Measurements from ENCODE around the gene OR8J1. TPM values are rescaled to one million over a fixed set of nuclear protein-coding genes. Genes with fewer than 3 reads are reported as not detected.

Gene OR8J1
- total and polyA plus RNA-seq, 9 of the 15 experiments (the other 6 are each of a cell fraction or from before 2014, with no cell fraction given), result not detected

DNA sequence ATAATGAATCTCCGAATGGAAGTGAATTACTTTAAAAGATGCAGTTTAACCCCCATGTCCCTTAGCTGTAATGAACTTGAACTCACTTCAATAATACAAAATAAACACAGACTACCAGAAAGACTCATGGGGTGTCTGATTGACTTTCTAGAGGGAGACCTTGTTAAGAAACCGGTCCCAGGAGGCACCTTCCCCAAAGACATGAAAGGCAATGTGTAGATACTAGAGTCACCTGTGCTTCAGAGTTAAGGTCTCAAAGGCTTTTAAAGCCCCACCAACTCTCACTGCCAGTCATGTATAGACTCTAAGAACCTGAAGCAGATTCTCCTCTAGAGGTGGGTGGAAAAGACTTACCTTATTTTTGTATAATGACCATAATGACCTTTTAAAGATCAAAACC lies at the start of gene OR8J1 (continued):
- TF ChIP-seq, protein P1, sequence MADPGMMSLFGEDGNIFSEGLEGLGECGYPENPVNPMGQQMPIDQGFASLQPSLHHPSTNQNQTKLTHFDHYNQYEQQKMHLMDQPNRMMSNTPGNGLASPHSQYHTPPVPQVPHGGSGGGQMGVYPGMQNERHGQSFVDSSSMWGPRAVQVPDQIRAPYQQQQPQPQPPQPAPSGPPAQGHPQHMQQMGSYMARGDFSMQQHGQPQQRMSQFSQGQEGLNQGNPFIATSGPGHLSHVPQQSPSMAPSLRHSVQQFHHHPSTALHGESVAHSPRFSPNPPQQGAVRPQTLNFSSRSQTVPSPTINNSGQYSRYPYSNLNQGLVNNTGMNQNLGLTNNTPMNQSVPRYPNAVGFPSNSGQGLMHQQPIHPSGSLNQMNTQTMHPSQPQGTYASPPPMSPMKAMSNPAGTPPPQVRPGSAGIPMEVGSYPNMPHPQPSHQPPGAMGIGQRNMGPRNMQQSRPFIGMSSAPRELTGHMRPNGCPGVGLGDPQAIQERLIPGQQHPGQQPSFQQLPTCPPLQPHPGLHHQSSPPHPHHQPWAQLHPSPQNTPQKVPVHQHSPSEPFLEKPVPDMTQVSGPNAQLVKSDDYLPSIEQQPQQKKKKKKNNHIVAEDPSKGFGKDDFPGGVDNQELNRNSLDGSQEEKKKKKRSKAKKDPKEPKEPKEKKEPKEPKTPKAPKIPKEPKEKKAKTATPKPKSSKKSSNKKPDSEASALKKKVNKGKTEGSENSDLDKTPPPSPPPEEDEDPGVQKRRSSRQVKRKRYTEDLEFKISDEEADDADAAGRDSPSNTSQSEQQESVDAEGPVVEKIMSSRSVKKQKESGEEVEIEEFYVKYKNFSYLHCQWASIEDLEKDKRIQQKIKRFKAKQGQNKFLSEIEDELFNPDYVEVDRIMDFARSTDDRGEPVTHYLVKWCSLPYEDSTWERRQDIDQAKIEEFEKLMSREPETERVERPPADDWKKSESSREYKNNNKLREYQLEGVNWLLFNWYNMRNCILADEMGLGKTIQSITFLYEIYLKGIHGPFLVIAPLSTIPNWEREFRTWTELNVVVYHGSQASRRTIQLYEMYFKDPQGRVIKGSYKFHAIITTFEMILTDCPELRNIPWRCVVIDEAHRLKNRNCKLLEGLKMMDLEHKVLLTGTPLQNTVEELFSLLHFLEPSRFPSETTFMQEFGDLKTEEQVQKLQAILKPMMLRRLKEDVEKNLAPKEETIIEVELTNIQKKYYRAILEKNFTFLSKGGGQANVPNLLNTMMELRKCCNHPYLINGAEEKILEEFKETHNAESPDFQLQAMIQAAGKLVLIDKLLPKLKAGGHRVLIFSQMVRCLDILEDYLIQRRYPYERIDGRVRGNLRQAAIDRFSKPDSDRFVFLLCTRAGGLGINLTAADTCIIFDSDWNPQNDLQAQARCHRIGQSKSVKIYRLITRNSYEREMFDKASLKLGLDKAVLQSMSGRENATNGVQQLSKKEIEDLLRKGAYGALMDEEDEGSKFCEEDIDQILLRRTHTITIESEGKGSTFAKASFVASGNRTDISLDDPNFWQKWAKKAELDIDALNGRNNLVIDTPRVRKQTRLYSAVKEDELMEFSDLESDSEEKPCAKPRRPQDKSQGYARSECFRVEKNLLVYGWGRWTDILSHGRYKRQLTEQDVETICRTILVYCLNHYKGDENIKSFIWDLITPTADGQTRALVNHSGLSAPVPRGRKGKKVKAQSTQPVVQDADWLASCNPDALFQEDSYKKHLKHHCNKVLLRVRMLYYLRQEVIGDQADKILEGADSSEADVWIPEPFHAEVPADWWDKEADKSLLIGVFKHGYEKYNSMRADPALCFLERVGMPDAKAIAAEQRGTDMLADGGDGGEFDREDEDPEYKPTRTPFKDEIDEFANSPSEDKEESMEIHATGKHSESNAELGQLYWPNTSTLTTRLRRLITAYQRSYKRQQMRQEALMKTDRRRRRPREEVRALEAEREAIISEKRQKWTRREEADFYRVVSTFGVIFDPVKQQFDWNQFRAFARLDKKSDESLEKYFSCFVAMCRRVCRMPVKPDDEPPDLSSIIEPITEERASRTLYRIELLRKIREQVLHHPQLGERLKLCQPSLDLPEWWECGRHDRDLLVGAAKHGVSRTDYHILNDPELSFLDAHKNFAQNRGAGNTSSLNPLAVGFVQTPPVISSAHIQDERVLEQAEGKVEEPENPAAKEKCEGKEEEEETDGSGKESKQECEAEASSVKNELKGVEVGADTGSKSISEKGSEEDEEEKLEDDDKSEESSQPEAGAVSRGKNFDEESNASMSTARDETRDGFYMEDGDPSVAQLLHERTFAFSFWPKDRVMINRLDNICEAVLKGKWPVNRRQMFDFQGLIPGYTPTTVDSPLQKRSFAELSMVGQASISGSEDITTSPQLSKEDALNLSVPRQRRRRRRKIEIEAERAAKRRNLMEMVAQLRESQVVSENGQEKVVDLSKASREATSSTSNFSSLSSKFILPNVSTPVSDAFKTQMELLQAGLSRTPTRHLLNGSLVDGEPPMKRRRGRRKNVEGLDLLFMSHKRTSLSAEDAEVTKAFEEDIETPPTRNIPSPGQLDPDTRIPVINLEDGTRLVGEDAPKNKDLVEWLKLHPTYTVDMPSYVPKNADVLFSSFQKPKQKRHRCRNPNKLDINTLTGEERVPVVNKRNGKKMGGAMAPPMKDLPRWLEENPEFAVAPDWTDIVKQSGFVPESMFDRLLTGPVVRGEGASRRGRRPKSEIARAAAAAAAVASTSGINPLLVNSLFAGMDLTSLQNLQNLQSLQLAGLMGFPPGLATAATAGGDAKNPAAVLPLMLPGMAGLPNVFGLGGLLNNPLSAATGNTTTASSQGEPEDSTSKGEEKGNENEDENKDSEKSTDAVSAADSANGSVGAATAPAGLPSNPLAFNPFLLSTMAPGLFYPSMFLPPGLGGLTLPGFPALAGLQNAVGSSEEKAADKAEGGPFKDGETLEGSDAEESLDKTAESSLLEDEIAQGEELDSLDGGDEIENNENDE (IDR thresholded peaks at IDR 0.05; ENCODE audit: low read depth, low read length), result no peak
- TF ChIP-seq EHMT2 (IDR thresholded peaks at IDR 0.05) (no peak), ZNF175 (CRISPR knock-in tag; IDR thresholded peaks at IDR 0.05; ENCODE audit: low read depth) (no peak), ARNT (IDR thresholded peaks at IDR 0.05) (no peak), CEBPG (CRISPR knock-in tag; IDR thresholded peaks at IDR 0.05) (no peak), CEBPG (tag; conservative IDR thresholded peaks at IDR 0.05 in 1 of 2, IDR thresholded peaks at IDR 0.05 in 1 of 2) (no peak), ZNF77 (CRISPR knock-in tag; IDR thresholded peaks at IDR 0.05) (no peak), ZFP30 (CRISPR knock-in tag; IDR thresholded peaks at IDR 0.05; ENCODE audit: borderline replicate concordance) (no peak), SUPT5H (IDR thresholded peaks at IDR 0.05) (no peak)
- TF ChIP-seq, protein P2, sequence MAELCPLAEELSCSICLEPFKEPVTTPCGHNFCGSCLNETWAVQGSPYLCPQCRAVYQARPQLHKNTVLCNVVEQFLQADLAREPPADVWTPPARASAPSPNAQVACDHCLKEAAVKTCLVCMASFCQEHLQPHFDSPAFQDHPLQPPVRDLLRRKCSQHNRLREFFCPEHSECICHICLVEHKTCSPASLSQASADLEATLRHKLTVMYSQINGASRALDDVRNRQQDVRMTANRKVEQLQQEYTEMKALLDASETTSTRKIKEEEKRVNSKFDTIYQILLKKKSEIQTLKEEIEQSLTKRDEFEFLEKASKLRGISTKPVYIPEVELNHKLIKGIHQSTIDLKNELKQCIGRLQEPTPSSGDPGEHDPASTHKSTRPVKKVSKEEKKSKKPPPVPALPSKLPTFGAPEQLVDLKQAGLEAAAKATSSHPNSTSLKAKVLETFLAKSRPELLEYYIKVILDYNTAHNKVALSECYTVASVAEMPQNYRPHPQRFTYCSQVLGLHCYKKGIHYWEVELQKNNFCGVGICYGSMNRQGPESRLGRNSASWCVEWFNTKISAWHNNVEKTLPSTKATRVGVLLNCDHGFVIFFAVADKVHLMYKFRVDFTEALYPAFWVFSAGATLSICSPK (IDR thresholded peaks at IDR 0.05; ENCODE audit: borderline replicate concordance), result no peak
